Measurements from ENCODE around the gene ALAS2. TPM values are rescaled to one million over a fixed set of nuclear protein-coding genes. Genes with fewer than 3 reads are reported as not detected.

The ALAS2 gene
- total and polyA plus RNA-seq, 4 donors, result 0.21 to 1,807 TPM; not detected in 2

- peak within 1 kb of the TSS; percentile 73 to 79 for H3K9ac ChIP-seq (ENCODE audit: low read depth in 1 of 2, low read length in 2 of 2)
- peaks cover 4 to 26% (median 14%) of the 10 kb centered on the region in 4 donors for H3K4me1 ChIP-seq (ENCODE audit: control insufficient read depth in 4 of 4, insufficient read depth in 4 of 4, low read length in 3 of 4)
- H3K27me3 ChIP-seq (ENCODE audit: control insufficient read depth in 4 of 4, insufficient read depth in 4 of 4, low read length in 3 of 4), result no peaks in the 10 kb centered on the region
- peaks cover 0 to 8% (median 3%) of the 10 kb centered on the region in 4 donors for H3K36me3 ChIP-seq (ENCODE audit: control insufficient read depth in 4 of 4, insufficient read depth in 3 of 4, low read depth in 1 of 4, low read length in 3 of 4)
- DNase-seq (ENCODE audit: low spot score), result peak; percentile 85
- WGBS, result under 1% methylated on average over 55 of the region's 55 CpGs
- H3K27ac ChIP-seq (ENCODE audit: low read depth in 1 of 2, low read length in 2 of 2), result peak within 1 kb of the TSS; percentile 89 to 91
- no peak for TF ChIP-seq NR2F2 (IDR thresholded peaks at IDR 0.05)
- no peak for TF ChIP-seq FOXA2 (IDR thresholded peaks at IDR 0.05)
- peak; percentile 46 for TF ChIP-seq REST (IDR thresholded peaks at IDR 0.05)
- no peak for TF ChIP-seq FOXA1 (IDR thresholded peaks at IDR 0.05)
- peak; percentile 54 to 59 for TF ChIP-seq RXRA (IDR thresholded peaks at IDR 0.05)
- TF ChIP-seq CTCF (IDR thresholded peaks at IDR 0.05; ENCODE audit: low read depth, low read length, missing input control), result no peak
- TF ChIP-seq YY1 (IDR thresholded peaks at IDR 0.05), result peak; percentile 80
- peak in 1 of 2 donors; percentile 28 for TF ChIP-seq JUND (IDR thresholded peaks at IDR 0.05)
- peak; percentile 74 for TF ChIP-seq MAX (IDR thresholded peaks at IDR 0.05)
- TF ChIP-seq RAD21 (IDR thresholded peaks at IDR 0.05), result peak in 1 of 2 donors; percentile 14
- TF ChIP-seq ZBTB33 (IDR thresholded peaks at IDR 0.05), result peak; percentile 19
- peak in 1 of 2 donors; percentile 61 for TF ChIP-seq EGR1 (IDR thresholded peaks at IDR 0.05; ENCODE audit: low read depth in 2 of 2)
- TF ChIP-seq HNF4G (IDR thresholded peaks at IDR 0.05), result no peak
- peak; percentile 68 for TF ChIP-seq SP1 (IDR thresholded peaks at IDR 0.05)
- peak; percentile 8 to 85 for TF ChIP-seq GABPA (IDR thresholded peaks at IDR 0.05 in 1 of 2, conservative IDR thresholded peaks at IDR 0.05 in 1 of 2)
- no peak for TF ChIP-seq ATF3 (IDR thresholded peaks at IDR 0.05)
- peak; percentile 56 for TF ChIP-seq TAF1 (conservative IDR thresholded peaks at IDR 0.05)
- TF ChIP-seq HNF4A (conservative IDR thresholded peaks at IDR 0.05), result no peak
- H3K9me3 ChIP-seq (ENCODE audit: control insufficient read depth in 4 of 4, low read length in 3 of 4), result no peaks in the 10 kb centered on the region
- H3K4me3 ChIP-seq (ENCODE audit: low read depth in 1 of 3, low read length in 3 of 3), result peak within 1 kb of the TSS; percentile 60 to 90 (median 87)
These were observed 30.8 kb downstream of the ALAS2 start, which contains the start of gene APEX2 for GRCh38 chrX:54999717-55000598. TSS of gene APEX2 (plus strand) at chrX:55000363. CDS start at chrX:55000423, 60 bp downstream.
